GM23338 (cell line): Measurements from ENCODE around the gene PRKCQ. TPM values are rescaled to one million over a fixed set of nuclear protein-coding genes. Genes with fewer than 3 reads are reported as not detected.

Experiments used
- ATAC-seq: fragments of 200-7000 bp; cut with Tn5 transposase; 3 replicates; pipeline ENCODE4 v1.9.1; 2020
- DNase-seq: peaks from one replicate; pipeline ENCODE4 v3.0.0-alpha.2; 2015; ENCODE audit warnings: low spot score
- H2AFZ ChIP-seq: fragments of 200-600 bp; sonication (generic); 2 replicates; pipeline ENCODE4 v1.8.0; 2016; ENCODE audit warnings: antibody characterized with exemption, mild to moderate bottlenecking, moderate library complexity
- H3F3A ChIP-seq: fragments of 200-600 bp; sonication (generic); replicated peaks from 2 replicates; pipeline ENCODE4 v1.8.0; 2017; ENCODE audit warnings: antibody characterized with exemption, mixed run types, low read depth
- H3K27ac ChIP-seq: fragments of 200-600 bp; sonication (generic); 2 replicates; pipeline ENCODE4 v1.6.1; 2016; ENCODE audit warnings: low read depth
- H3K27me3 ChIP-seq: fragments of 200-600 bp; sonication (generic); 2 replicates; pipeline ENCODE4 v1.8.0; 2016; ENCODE audit warnings: mild to moderate bottlenecking, mixed run types, moderate library complexity; ENCODE audit not compliant: insufficient read depth
- H3K36me3 ChIP-seq: fragments of 200-600 bp; sonication (generic); 2 replicates; pipeline ENCODE4 v1.8.0; 2016; ENCODE audit warnings: mild to moderate bottlenecking; ENCODE audit not compliant: insufficient read depth
- H3K4me1 ChIP-seq: fragments of 200-600 bp; sonication (generic); 2 replicates; pipeline ENCODE4 v1.8.0; 2016; ENCODE audit warnings: mild to moderate bottlenecking, moderate library complexity; ENCODE audit not compliant: insufficient read depth
- H3K4me2 ChIP-seq: fragments of 200-600 bp; sonication (generic); 2 replicates; pipeline ENCODE4 v1.7.1; 2017; ENCODE audit warnings: mixed run types
- H3K4me3 ChIP-seq: fragments of 200-600 bp; sonication (generic); 2 replicates; pipeline ENCODE4 v1.6.1; 2016; ENCODE audit warnings: mixed run types
- H3K79me2 ChIP-seq: fragments of 200-600 bp; sonication (generic); replicated peaks from 2 replicates; pipeline ENCODE4 v1.8.0; 2017; ENCODE audit warnings: mild to moderate bottlenecking; ENCODE audit not compliant: insufficient read depth
- H3K9me2 ChIP-seq: fragments of 200-600 bp; sonication (generic); 2 replicates; pipeline ENCODE4 v1.8.0; 2017; ENCODE audit not compliant: insufficient read depth
- H4K20me1 ChIP-seq: fragments of 200-600 bp; sonication (generic); replicated peaks from 2 replicates; pipeline ENCODE4 v1.8.0; 2017; ENCODE audit warnings: mild to moderate bottlenecking; ENCODE audit not compliant: insufficient read depth
- H3K27ac Mint-ChIP-seq: 2 replicates; pipeline ENCODE4 v1.8.0; 2020; ENCODE audit warnings: inconsistent platforms, mild to moderate bottlenecking, moderate library complexity, mixed read lengths
- H3K27me3 Mint-ChIP-seq: 3 replicates; pipeline ENCODE4 v1.8.0; 2022; ENCODE audit warnings: low read depth, mild to moderate bottlenecking, moderate library complexity, mixed read lengths, inconsistent platforms; ENCODE audit not compliant: insufficient read depth, poor library complexity
- H3K36me3 Mint-ChIP-seq: 3 replicates; pipeline ENCODE4 v1.8.0; 2021; ENCODE audit warnings: low read depth, mild to moderate bottlenecking, inconsistent platforms, moderate library complexity, mixed read lengths
- H3K4me1 Mint-ChIP-seq: 3 replicates; pipeline ENCODE4 v1.8.0; 2020; ENCODE audit warnings: mild to moderate bottlenecking, inconsistent platforms, mixed read lengths
- H3K4me3 Mint-ChIP-seq: 3 replicates; pipeline ENCODE4 v1.8.0; 2021; ENCODE audit warnings: moderate library complexity, mild to moderate bottlenecking, inconsistent platforms, mixed read lengths
- H3K9me3 Mint-ChIP-seq: 3 replicates; pipeline ENCODE4 v1.8.0; 2020; ENCODE audit warnings: moderate library complexity, mild to moderate bottlenecking, inconsistent platforms, mixed read lengths
- CREB1 ChIP-seq: fragments of 250-450 bp; sonication (Bioruptor Pico); IDR thresholded peaks from 2 replicates; pipeline ENCODE4 v1.5.0; 2020; ENCODE audit warnings: low read depth, mild to moderate bottlenecking, moderate library complexity
- CTCF ChIP-seq, 2 experiments: fragments of 200-600 bp in 1 of 2; sonication (generic) in 1 of 2; conservative IDR thresholded peaks; 2 replicates each; pipeline versions ENCODE4 v1.5.1 to v1.6.1; 2016 to 2017; ENCODE audit warnings: antibody characterized with exemption in 2 of 2, low read depth in 2 of 2, mild to moderate bottlenecking in 2 of 2, moderate library complexity in 1 of 2
- ETS1 ChIP-seq: IDR thresholded peaks from 2 replicates; pipeline ENCODE4 v1.6.1; 2016; ENCODE audit warnings: antibody characterized with exemption
- EZH2 ChIP-seq: fragments of 200-600 bp; sonication (generic); IDR thresholded peaks from one replicate; pipeline ENCODE4 v1.8.0; 2017; ENCODE audit warnings: antibody characterized with exemption, mild to moderate bottlenecking, low read depth; ENCODE audit not compliant: unreplicated experiment
- EZH2phosphoT487 ChIP-seq: fragments of 200-600 bp; sonication (generic); IDR thresholded peaks from one replicate; pipeline ENCODE4 v1.8.1; 2018; ENCODE audit warnings: antibody characterized with exemption; ENCODE audit not compliant: unreplicated experiment
- JUNB ChIP-seq: IDR thresholded peaks from one replicate; pipeline ENCODE4 v1.6.1; 2016; ENCODE audit warnings: antibody characterized with exemption; ENCODE audit not compliant: unreplicated experiment
- NANOG ChIP-seq: IDR thresholded peaks from 2 replicates; pipeline ENCODE4 v1.6.1; 2016; ENCODE audit warnings: antibody characterized with exemption, borderline replicate concordance
- POLR2AphosphoS5 ChIP-seq: IDR thresholded peaks from 2 replicates; pipeline ENCODE4 v1.6.1; 2016; ENCODE audit warnings: antibody characterized with exemption, low read depth
- STAT1 ChIP-seq: IDR thresholded peaks from one replicate; pipeline ENCODE4 v1.6.1; 2016; ENCODE audit warnings: antibody characterized with exemption; ENCODE audit not compliant: unreplicated experiment
- ZNF114 ChIP-seq: fragments of 250-450 bp; sonication (Bioruptor Pico); IDR thresholded peaks from 2 replicates; pipeline ENCODE4 v1.5.0; 2020; ENCODE audit warnings: mild to moderate bottlenecking, moderate library complexity
- ZNF331 ChIP-seq: fragments of 250-450 bp; sonication (Bioruptor Pico); IDR thresholded peaks from 2 replicates; pipeline ENCODE4 v1.5.0; 2020; ENCODE audit warnings: low read depth, mild to moderate bottlenecking, moderate library complexity
- ZNF462 ChIP-seq: fragments of 250-450 bp; sonication (Bioruptor Pico); IDR thresholded peaks from 2 replicates; pipeline ENCODE4 v1.5.0; 2020; ENCODE audit warnings: mild to moderate bottlenecking, moderate library complexity
- polyA plus RNA-seq: library from polyadenylated mRNA; unstranded; fragments of >200 nt; fragmentation: Nextera tagmentation; extraction: Ambion mirVana; gene quantifications from 2 replicates; pipeline ENCODE4 v1.2.1, GENCODE V29; 2016
- total RNA-seq: library from RNA; depleted of rRNA; stranded (reverse); fragments of >200 nt; shearing (Covaris generic); gene quantifications from 2 replicates; pipeline ENCODE4 v1.2.3, GENCODE V29; 2014
- TF ChIP-seq, protein P1 (sequence below): IDR thresholded peaks from one replicate; pipeline ENCODE4 v1.6.1; 2018; ENCODE audit warnings: antibody characterized with exemption; ENCODE audit not compliant: unreplicated experiment

The PRKCQ gene
- total and polyA plus RNA-seq, 2 experiments from 2014 or later = 12.6 to 28.5 TPM

DNA sequence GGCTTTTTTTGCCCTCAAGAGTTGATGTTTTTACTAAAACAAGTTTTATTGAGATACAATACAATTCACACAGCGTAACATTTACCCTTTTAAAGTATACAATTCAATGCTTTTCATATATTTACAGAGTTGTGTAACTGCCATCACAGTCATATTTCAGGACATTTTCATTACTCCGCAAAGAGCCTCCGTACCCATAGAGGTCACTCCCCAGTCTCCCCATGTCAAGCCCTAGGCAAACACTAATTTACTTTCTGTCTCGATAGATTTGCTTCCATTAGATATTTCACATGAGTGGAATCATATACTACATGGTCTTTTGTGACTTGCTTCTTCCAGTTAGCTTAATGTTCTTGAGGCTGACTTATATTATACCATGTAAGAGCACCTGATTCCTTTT, 183.8 kb downstream of the PRKCQ start:
- no peak overlapping the region for H3K4me2 ChIP-seq
- no peaks in the 10 kb centered on the region for H3K27me3 ChIP-seq
- Mint-ChIP-seq H3K4me1 (peaks cover 14% of the 10 kb centered on the region), H3K4me3 (no peak overlapping the region), H3K9me3 (peaks cover 3% of the 10 kb centered on the region; the same call in 2 of the 3 replicates), H3K36me3 (no peaks in the 10 kb centered on the region; the same call in 1 of the 3 replicates), H3K27me3 (no peaks in the 10 kb centered on the region), H3K27ac (no peak overlapping the region)
- no peak for ATAC-seq
- TF ChIP-seq STAT1 = no peak
- TF ChIP-seq EZH2phosphoT487 = no peak
- TF ChIP-seq POLR2AphosphoS5 = no peak
- TF ChIP-seq ZNF331 (CRISPR knock-in tag) = no peak
- no peak for TF ChIP-seq ETS1
- TF ChIP-seq JUNB = no peak
- TF ChIP-seq EZH2 = no peak
- no peak for TF ChIP-seq ZNF114
- TF ChIP-seq, protein P1, sequence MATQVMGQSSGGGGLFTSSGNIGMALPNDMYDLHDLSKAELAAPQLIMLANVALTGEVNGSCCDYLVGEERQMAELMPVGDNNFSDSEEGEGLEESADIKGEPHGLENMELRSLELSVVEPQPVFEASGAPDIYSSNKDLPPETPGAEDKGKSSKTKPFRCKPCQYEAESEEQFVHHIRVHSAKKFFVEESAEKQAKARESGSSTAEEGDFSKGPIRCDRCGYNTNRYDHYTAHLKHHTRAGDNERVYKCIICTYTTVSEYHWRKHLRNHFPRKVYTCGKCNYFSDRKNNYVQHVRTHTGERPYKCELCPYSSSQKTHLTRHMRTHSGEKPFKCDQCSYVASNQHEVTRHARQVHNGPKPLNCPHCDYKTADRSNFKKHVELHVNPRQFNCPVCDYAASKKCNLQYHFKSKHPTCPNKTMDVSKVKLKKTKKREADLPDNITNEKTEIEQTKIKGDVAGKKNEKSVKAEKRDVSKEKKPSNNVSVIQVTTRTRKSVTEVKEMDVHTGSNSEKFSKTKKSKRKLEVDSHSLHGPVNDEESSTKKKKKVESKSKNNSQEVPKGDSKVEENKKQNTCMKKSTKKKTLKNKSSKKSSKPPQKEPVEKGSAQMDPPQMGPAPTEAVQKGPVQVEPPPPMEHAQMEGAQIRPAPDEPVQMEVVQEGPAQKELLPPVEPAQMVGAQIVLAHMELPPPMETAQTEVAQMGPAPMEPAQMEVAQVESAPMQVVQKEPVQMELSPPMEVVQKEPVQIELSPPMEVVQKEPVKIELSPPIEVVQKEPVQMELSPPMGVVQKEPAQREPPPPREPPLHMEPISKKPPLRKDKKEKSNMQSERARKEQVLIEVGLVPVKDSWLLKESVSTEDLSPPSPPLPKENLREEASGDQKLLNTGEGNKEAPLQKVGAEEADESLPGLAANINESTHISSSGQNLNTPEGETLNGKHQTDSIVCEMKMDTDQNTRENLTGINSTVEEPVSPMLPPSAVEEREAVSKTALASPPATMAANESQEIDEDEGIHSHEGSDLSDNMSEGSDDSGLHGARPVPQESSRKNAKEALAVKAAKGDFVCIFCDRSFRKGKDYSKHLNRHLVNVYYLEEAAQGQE = no peak
- TF ChIP-seq NANOG = no peak
- TF ChIP-seq ZNF462 = no peak
- TF ChIP-seq CTCF (conservative IDR thresholded peaks at IDR 0.05; ENCODE audit: low read depth in 2 of 2) = no peak
- TF ChIP-seq CREB1 (CRISPR knock-in tag) = no peak
- no peaks in the 10 kb centered on the region for H3F3A ChIP-seq
- no peaks in the 10 kb centered on the region for H3K79me2 ChIP-seq
- no peak overlapping the region for H3K4me3 ChIP-seq
- H3K36me3 ChIP-seq = no peaks in the 10 kb centered on the region
- no peak overlapping the region for H3K27ac ChIP-seq
- H4K20me1 ChIP-seq = no peaks in the 10 kb centered on the region
- 0 out of 2 replicates have a peak, but pooled peaks cover 3% of the 10 kb centered on the region for H3K9me2 ChIP-seq
- no peak for DNase-seq
- H2AFZ ChIP-seq = no peak overlapping the region
- H3K4me1 ChIP-seq = peaks cover 8% of the 10 kb centered on the region; the same call in 1 of the 2 replicates
